Omental fat pad (tissue), 4 donors: ENCODE data around the gene TAP2. TPM values are rescaled to one million over a fixed set of nuclear protein-coding genes. Genes with fewer than 3 reads are reported as not detected.
"Not testable (repeated sequence)": the region's sequence is repeated elsewhere in the genome, so short reads cannot be mapped to it uniquely, and the experiment has no call there.

Experiments
- ATAC-seq: fragments of 150-250 bp; one replicate; pipeline ENCODE4 v1.9.1; 2016; ENCODE audit warnings: mild to moderate bottlenecking, moderate library complexity; ENCODE audit not compliant: low FRiP score
- DNase-seq: peaks from one replicate; pipeline ENCODE4 v3.0.0-alpha.2; 2019; ENCODE audit warnings: low spot score
- CTCF ChIP-seq, 3 donors: fragments of 450-650 bp; IDR thresholded peaks; one replicate each; pipeline ENCODE4 v1.5.1; 2016 to 2017; ENCODE audit warnings: antibody characterized with exemption in 3 of 3, mild to moderate bottlenecking in 3 of 3, moderate library complexity in 2 of 3
- total RNA-seq, 4 donors: library from RNA; depleted of rRNA; stranded (reverse); fragments of >200 nt; gene quantifications; one replicate each; pipeline ENCODE4 v1.1.0, GENCODE V29; 2016

Gene TAP2
- total RNA-seq, 4 donors from 2014 or later, result 10.1 to 54.5 (median 20.0) TPM

- TF ChIP-seq CTCF (IDR thresholded peaks at IDR 0.05), result no peak
- DNase-seq (no peak), ATAC-seq (no peak)
Measured at GRCh38 chr6:32809171-32809570, 29.4 kb downstream of the TAP2 start.

GRCh38 chr6:32807020-32807580 is 31.4 kb downstream of the TAP2 start:
- no peak for ATAC-seq
- no peak for DNase-seq
- no peak for TF ChIP-seq CTCF (IDR thresholded peaks at IDR 0.05)

GRCh38 chr6:32805404-32805803 is 33.1 kb downstream of the TAP2 start:
- ATAC-seq, DNase-seq: not testable (repeated sequence)

GRCh38 chr6:32803416-32803815 is 35.1 kb downstream of the TAP2 start:
- no peak for TF ChIP-seq CTCF (IDR thresholded peaks at IDR 0.05)
- no peak for DNase-seq
- no peak for ATAC-seq

GRCh38 chr6:32799740-32800139 is 38.8 kb downstream of the TAP2 start:
- no peak for ATAC-seq
- no peak for DNase-seq
- TF ChIP-seq CTCF (IDR thresholded peaks at IDR 0.05), result no peak

GRCh38 chr6:32799168-32799567 is 39.4 kb downstream of the TAP2 start:
- TF ChIP-seq CTCF (IDR thresholded peaks at IDR 0.05), result no peak
- no peak for DNase-seq
- ATAC-seq, result no peak

- ATAC-seq (peak; percentile 68), DNase-seq (peak; percentile 97)
- peak in 2 of 3 donors; percentile 67 to 91 for TF ChIP-seq CTCF (IDR thresholded peaks at IDR 0.05)
Measured at GRCh38 chr6:32796848-32797776, 41.4 kb downstream of the TAP2 start.
